Peyer's patch (tissue), 4 donors: ENCODE data around the gene LRBA. TPM values are rescaled to one million over a fixed set of nuclear protein-coding genes. Genes with fewer than 3 reads are reported as not detected.

Experiments used
- DNase-seq, 3 donors: peaks; one replicate each; pipeline ENCODE4 v3.0.0-alpha.2; 2017 to 2019
- H3K27ac ChIP-seq, 4 donors: fragments of 200-600 bp; sonication (generic); one replicate each; pipeline ENCODE4 v1.5.1; 2016 to 2019
- H3K27me3 ChIP-seq, 2 donors: fragments of 200-600 bp; sonication (generic); one replicate each; pipeline ENCODE4 v1.5.1; 2019
- H3K36me3 ChIP-seq, 3 donors: fragments of 200-600 bp; sonication (generic); one replicate each; pipeline ENCODE4 v1.5.1; 2016 to 2019
- H3K4me1 ChIP-seq, 4 donors: fragments of 200-600 bp; sonication (generic); one replicate each; pipeline ENCODE4 v1.5.1; 2016 to 2019
- H3K4me3 ChIP-seq, 4 donors: fragments of 200-600 bp; sonication (generic); 1 replicate in 3 of 4; 2 replicates in 1 of 4; pipeline ENCODE4 v1.5.1; 2016 to 2019; ENCODE audit warnings: mild to moderate bottlenecking in 1 of 4
- H3K9me3 ChIP-seq, 4 donors: fragments of 200-600 bp; sonication (generic); one replicate each; pipeline ENCODE4 v1.5.1; 2016 to 2019; ENCODE audit warnings: mild to moderate bottlenecking in 1 of 4
- POLR2A ChIP-seq, 2 donors: fragments of 450-650 bp; IDR thresholded peaks; one replicate each; pipeline ENCODE4 v1.5.1; 2017; ENCODE audit warnings: antibody characterized with exemption in 2 of 2, mild to moderate bottlenecking in 2 of 2, moderate library complexity in 2 of 2
- total RNA-seq, 4 donors: library from RNA; depleted of rRNA; stranded (reverse); fragments of >200 nt; gene quantifications; one replicate each; pipeline ENCODE4 v1.1.0, GENCODE V29; 2016
- TF ChIP-seq, protein P1 (sequence below), 6 experiments: fragments of 450-650 bp in 4 of 6; fragments of 200-600 bp in 2 of 6; sonication (generic) in 1 of 6; IDR thresholded peaks; one replicate each; pipeline ENCODE4 v1.5.1; 2017 to 2019; ENCODE audit warnings: antibody characterized with exemption in 6 of 6, mild to moderate bottlenecking in 3 of 6, moderate library complexity in 1 of 6

Gene LRBA
- total RNA-seq, 4 donors from 2014 or later: 71.5 to 120 (median 91.7) TPM

DNA sequence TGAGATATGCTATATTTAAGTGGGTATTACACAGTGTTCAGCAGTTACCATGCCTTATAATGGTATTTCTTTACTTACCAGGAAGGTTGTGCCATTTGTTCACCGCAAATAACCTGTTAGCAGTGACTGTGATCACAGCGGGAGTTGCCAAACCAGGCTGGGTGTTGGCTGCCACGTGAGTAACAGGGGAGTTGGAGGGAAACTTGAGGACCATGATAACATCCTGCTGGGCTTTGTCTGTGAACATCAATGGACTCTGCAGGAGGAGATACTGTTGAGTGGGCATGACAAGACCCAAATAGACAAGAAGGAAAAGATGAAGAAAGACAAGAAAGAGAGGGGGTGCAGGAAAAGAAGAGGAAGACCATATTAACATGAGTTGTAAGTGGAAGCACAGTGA lies 694.0 kb downstream of the LRBA start:
- no peaks in the 10 kb centered on the region for H3K27me3 ChIP-seq
- no peak overlapping the region for H3K4me3 ChIP-seq
- no peak for DNase-seq
- no peaks in the 10 kb centered on the region for H3K9me3 ChIP-seq
- no peaks in the 10 kb centered on the region for H3K4me1 ChIP-seq
- peaks cover 0 to 9% (median 0%) of the 10 kb centered on the region in 3 donors for H3K36me3 ChIP-seq
- H3K27ac ChIP-seq: no peak overlapping the region
- TF ChIP-seq, protein P1, sequence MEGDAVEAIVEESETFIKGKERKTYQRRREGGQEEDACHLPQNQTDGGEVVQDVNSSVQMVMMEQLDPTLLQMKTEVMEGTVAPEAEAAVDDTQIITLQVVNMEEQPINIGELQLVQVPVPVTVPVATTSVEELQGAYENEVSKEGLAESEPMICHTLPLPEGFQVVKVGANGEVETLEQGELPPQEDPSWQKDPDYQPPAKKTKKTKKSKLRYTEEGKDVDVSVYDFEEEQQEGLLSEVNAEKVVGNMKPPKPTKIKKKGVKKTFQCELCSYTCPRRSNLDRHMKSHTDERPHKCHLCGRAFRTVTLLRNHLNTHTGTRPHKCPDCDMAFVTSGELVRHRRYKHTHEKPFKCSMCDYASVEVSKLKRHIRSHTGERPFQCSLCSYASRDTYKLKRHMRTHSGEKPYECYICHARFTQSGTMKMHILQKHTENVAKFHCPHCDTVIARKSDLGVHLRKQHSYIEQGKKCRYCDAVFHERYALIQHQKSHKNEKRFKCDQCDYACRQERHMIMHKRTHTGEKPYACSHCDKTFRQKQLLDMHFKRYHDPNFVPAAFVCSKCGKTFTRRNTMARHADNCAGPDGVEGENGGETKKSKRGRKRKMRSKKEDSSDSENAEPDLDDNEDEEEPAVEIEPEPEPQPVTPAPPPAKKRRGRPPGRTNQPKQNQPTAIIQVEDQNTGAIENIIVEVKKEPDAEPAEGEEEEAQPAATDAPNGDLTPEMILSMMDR (IDR thresholded peaks at IDR 0.05): no peak
- TF ChIP-seq POLR2A (IDR thresholded peaks at IDR 0.05): no peak

DNA sequence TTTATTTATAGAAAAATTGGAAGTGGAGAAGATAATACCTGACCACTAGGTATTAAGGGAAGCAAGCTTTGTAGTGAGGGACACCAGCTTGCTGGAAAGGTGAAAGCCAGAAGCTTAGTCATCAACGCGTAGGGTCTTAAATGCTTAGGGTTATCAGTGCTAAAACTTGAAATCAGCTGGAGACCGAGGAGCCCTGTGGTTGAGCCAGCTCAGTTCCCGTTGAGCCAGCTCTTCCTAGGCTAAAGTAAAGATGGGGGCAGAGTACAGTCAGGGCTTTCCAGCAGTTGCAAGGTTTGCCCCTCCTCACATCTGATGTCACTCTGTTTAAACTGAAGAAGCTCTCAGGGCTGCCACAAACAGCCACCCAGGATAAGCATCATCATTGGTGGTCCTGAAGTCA lies 696.1 kb downstream of the LRBA start:
- H3K4me3 ChIP-seq: no peak overlapping the region
- H3K9me3 ChIP-seq: no peaks in the 10 kb centered on the region
- H3K36me3 ChIP-seq: peaks cover 0 to 9% (median 0%) of the 10 kb centered on the region in 3 donors
- no peak for DNase-seq
- TF ChIP-seq, protein P1 (IDR thresholded peaks at IDR 0.05): no peak
- no peak for TF ChIP-seq POLR2A (IDR thresholded peaks at IDR 0.05)
- no peaks in the 10 kb centered on the region for H3K27me3 ChIP-seq
- no peaks in the 10 kb centered on the region for H3K4me1 ChIP-seq
- no peak overlapping the region for H3K27ac ChIP-seq

DNA sequence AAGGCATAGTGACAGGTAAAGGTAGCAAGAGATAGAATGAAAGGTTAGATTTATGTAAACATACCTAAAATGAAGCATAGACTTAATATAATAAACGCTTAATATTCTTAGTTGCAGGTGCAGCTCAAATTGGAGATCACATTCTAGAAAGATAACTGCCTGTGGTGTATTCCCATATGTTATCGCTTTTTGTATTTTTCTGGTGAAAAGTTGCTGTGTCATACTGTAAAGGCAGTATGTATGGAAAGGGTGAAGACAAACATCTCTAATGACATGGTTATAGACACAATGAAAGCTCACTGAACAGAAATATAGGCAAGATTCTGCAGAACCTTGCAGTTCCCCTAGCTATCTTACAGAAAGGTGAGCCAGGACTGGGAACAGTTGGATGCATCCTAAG lies 696.6 kb downstream of the LRBA start:
- DNase-seq: no peak
- Histone ChIP-seq H3K9me3 (no peaks in the 10 kb centered on the region), H3K27ac (no peak overlapping the region), H3K4me1 (no peaks in the 10 kb centered on the region), H3K36me3 (peaks cover 0 to 9% (median 0%) of the 10 kb centered on the region in 3 donors), H3K4me3 (no peak overlapping the region), H3K27me3 (no peaks in the 10 kb centered on the region)
- TF ChIP-seq, protein P1 (IDR thresholded peaks at IDR 0.05): no peak
- TF ChIP-seq POLR2A (IDR thresholded peaks at IDR 0.05): no peak

DNA sequence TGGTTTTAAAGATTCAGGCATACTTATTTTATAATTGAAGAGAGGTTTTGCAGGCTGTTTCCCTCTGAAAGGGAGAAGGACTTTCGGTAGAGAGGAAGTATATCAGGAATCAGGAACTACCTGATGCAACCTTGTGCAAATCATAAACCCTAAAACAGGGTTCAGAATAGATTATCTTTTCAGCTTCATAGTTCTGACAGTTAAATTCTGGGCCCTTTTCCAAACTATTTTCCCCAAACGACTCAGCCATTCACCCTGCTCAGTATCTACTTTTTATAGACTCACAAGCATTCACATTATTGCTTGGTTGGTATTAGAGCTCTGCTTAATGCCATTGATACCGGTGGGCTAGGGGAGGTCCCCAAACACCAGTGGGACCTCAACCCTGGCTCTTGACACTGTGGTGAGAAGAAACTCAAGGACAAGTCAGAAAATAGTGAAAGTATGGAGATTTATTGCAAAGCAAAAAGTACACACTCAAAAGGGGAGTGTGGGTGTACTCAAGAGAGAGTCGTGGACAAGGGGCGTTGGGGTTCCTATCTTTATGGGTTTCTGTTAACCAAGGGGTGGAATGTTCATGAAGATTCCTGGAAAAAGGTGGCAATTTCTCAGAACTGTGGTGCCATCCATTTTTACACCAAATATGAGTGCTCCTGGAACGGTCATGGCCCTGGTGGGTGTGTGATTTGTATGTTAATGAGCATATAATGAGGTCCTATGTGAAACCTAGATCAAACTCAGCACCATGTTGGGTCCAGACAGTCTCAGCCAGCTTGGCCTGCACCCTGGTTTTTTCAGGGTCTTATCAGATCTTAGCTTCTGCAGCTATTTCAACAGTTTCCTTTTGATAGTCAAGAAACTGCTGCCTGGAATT lies 698.5 kb downstream of the LRBA start:
- Histone ChIP-seq H3K36me3 (peaks cover 0 to 9% (median 0%) of the 10 kb centered on the region in 3 donors), H3K27me3 (no peaks in the 10 kb centered on the region), H3K27ac (no peak overlapping the region), H3K4me1 (no peaks in the 10 kb centered on the region), H3K4me3 (no peak overlapping the region), H3K9me3 (no peaks in the 10 kb centered on the region)
- DNase-seq: no peak
- TF ChIP-seq, protein P1 (IDR thresholded peaks at IDR 0.05): no peak
- no peak for TF ChIP-seq POLR2A (IDR thresholded peaks at IDR 0.05)

DNA sequence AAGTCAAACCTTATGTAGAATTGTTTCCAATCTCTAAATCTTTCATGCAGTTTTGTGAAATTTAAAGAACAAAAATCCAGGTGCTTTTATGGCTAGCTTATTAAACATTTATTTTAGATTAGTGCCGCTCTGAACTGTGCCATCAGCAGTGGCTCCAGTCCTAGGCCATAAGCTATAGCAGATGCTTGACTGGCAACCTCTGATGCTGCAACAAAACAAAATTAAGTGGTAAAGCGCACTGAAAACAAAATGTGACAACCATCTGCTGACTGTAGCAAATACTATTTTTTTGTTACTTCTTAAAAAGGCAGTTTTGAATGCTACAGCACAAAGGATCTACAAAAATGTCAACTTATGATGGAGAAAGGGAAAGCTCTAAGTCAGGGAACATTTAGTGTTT lies 699.4 kb downstream of the LRBA start:
- DNase-seq: no peak
- Histone ChIP-seq H3K4me3 (no peak overlapping the region), H3K9me3 (no peaks in the 10 kb centered on the region), H3K4me1 (no peaks in the 10 kb centered on the region), H3K27me3 (no peaks in the 10 kb centered on the region), H3K27ac (no peak overlapping the region), H3K36me3 (peaks cover 0 to 9% (median 0%) of the 10 kb centered on the region in 3 donors)
- TF ChIP-seq POLR2A (IDR thresholded peaks at IDR 0.05): no peak
- TF ChIP-seq, protein P1 (IDR thresholded peaks at IDR 0.05): no peak
